ENCODE measurements around the gene MAST4.

MAST4 gene

GRCh38 chr5:66859526-66859925 is 263.3 kb downstream of the MAST4 start:
- no peak overlapping the region for H3K4me3 ChIP-seq (ENCODE audit: low read depth, low read length)
- no peak for DNase-seq (ENCODE audit: low read depth)

- no peak overlapping the region for H3K4me3 ChIP-seq (ENCODE audit: low read depth, low read length)
- DNase-seq (ENCODE audit: low read depth): no peak
Measured at GRCh38 chr5:66860199-66860975, 264.2 kb downstream of the MAST4 start.

GRCh38 chr5:66861402-66861801 is 265.2 kb downstream of the MAST4 start:
- no peak for DNase-seq (ENCODE audit: low read depth)
- H3K4me3 ChIP-seq (ENCODE audit: low read depth, low read length): no peak overlapping the region

- no peak overlapping the region for H3K4me3 ChIP-seq (ENCODE audit: low read depth, low read length)
Measured at GRCh38 chr5:66862020-66862419, 265.8 kb downstream of the MAST4 start.

GRCh38 chr5:66863243-66864170 is 267.3 kb downstream of the MAST4 start:
- H3K4me3 ChIP-seq (ENCODE audit: low read depth, low read length): no peak overlapping the region
- DNase-seq (ENCODE audit: low read depth): no peak

More at GRCh38 chr5:66862020-66862419, 265.8 kb downstream of the MAST4 start:
- DNase-seq (ENCODE audit: low read depth): no peak

GRCh38 chr5:66864240-66864884 is 268.2 kb downstream of the MAST4 start:
- H3K4me3 ChIP-seq (ENCODE audit: low read depth, low read length): no peak overlapping the region
- DNase-seq (ENCODE audit: low read depth): no peak

DNA sequence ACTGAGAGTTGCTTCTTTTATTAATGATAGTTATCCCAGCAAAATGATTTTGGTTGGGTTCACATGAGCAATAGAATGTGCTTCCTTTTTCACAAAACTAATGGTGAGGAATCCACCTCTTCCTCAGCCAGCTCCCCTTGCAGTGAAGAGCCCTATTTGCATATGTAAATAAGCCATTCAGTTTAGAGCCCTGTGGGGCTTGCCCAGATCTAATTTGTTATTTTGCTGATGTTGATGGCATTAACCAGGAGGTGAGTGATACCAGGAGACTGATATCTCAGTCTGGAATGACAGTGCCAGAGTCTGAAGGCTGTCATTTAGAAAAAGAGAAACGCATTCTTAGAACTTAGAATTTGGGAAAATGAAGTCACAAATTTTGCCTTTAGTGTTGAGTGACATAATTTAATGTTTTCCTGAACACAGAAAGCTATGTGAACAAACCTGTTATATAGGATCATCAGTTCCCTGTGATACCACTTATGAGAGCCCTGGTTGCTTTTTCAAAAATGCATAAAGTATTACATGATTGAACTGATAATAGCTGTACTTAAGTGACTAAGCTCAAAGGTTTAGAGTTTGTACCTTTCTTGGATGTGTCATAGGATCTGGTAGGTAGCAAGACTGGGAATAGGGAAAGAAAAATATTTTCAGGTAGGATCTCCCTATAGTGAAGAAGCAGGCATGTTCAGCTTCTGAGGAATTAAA is 271.6 kb downstream of the MAST4 start:
- H3K4me3 ChIP-seq (ENCODE audit: low read depth, low read length): no peak overlapping the region
- no peak for DNase-seq (ENCODE audit: low read depth)

GRCh38 chr5:66869347-66869746 is 273.2 kb downstream of the MAST4 start:
- H3K4me3 ChIP-seq (ENCODE audit: low read depth, low read length): no peak overlapping the region
- DNase-seq (ENCODE audit: low read depth): no peak

DNA sequence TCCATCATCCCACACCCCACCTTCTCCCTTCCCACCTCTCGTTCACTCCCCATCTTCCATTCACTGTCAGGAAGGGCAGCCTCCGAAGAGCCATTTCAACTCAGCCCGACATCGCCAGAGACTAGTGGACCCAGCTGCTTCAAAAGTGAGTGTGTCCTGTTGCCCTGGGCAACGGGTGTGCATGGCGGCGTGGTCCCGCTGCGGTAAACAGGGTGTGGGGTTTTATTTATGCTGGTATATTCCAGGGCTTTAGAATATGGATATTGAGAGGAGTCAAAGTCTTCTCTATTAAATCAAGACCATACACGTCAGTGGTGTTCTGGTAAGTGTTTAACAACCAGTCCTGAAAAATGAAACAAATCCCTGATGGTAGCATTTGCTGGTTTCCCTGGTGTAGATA is 274.5 kb downstream of the MAST4 start:
- no peak overlapping the region for H3K4me3 ChIP-seq (ENCODE audit: low read depth, low read length)
- no peak for DNase-seq (ENCODE audit: low read depth)

DNA sequence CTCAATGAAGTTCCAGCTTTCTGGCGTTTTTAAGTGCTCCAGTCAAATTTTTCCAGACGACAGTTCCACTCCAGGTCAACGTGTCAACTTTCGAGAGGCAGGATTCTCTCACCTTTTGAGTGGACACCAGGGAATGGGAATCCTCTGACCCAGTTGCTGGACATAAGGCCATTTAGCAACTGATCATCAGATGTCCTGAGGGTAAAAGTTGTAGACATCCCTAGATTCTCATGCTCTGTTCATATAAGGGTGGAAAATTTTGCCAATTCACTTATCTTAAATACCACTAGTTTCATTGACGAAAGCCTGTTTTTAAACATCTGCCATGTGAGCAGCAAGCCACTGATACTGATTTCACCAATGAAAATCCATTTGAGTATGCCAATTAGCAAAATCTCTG is 275.5 kb downstream of the MAST4 start:
- H3K4me3 ChIP-seq (ENCODE audit: low read depth, low read length): no peak overlapping the region
- no peak for DNase-seq (ENCODE audit: low read depth)

DNA sequence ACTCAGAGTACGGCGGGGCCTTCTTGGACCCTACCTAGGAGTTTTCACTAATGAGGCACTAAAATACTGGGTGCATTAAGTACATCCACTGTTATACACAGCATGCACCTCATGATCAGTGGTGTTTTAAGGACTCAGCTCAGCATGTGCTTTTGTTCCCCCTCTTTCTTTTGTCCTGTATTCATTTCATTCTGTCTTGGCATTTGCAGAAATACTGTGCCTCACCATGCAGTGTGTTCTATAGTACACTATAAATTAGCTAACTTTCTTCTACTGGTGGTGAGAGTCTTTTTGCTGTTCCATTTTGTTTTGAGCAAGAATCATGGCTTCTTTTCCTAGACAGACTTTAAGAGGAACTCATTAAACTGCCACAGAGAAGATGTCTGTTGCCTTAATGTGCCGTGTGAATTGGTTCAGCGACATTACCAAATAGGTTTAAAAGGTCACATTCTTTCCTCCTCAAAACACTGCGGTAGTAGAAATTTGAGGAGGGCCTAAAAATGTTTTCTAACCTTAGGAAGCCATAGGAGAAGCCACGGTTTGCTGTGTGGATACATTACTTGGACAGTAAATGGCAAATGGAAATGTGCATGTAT is 276.6 kb downstream of the MAST4 start:
- DNase-seq (ENCODE audit: low read depth): no peak
- no peak overlapping the region for H3K4me3 ChIP-seq (ENCODE audit: low read depth, low read length)

DNA sequence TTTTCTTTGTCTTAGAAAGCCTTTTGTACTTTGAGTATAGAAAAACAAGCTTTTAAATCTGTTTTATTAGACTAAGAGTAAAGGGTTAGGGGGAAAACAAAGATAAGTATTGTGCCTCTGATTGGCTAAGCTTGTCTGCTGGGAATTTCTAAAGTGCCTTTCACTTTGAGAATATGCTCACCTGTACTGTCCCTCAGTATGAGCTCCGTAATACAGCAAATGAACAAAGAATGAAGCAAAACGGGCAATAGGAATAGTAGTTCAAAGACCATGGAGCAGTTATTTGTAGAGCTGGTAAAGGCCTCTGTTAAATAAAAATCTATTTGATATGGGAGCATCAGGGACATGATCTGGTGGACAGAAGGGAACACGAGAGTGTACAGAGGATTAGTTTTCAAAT is 277.8 kb downstream of the MAST4 start:
- no peak for DNase-seq (ENCODE audit: low read depth)
- H3K4me3 ChIP-seq (ENCODE audit: low read depth, low read length): no peak overlapping the region

DNA sequence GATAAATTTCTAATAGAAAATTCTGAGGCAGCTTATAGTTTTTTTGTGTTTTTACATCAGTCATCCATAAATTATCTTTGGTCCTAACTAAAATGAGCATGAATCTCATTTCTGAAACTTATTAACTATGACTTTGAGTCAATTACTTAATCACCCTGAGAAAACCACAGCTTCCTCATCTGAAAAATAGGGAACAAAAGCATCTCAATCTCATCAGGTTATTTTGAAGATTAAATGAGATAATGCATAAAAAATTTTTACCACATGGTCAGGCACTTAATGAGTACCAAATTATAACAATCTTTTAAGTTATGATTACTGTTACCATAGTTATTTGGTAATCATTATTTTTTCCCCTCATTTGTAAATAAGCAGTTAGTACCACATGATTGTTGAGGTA is 279.1 kb downstream of the MAST4 start:
- H3K4me3 ChIP-seq (ENCODE audit: low read depth, low read length): no peak overlapping the region
- DNase-seq (ENCODE audit: low read depth): no peak

DNA sequence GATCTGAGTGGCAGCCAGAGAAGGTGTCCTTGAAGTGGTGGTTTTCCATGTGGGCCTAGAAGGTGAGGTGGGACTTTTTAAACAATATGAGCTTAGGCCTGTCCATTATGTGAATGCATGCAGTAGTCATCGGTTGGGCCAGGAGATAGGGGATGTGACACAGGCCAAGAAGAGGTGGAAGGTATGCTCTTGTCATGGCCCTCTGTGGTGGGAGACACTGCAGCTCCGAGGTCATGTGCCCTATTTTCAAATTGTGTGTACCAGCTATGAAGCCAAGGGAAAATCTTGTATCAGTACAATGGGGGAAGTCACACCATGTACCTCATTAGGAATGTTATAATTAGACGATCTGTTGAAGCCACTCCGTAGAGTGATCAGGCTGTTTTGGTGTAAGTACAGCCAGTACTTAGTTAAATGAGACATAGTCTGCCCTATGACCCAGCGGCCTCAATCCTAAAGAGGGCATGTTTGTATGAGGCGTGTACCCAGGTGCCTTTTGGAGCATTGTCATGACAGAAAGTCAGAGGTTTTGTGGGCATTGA is 280.1 kb downstream of the MAST4 start:
- no peak for DNase-seq (ENCODE audit: low read depth)
- no peak overlapping the region for H3K4me3 ChIP-seq (ENCODE audit: low read depth, low read length)

GRCh38 chr5:66877843-66878242 is 281.6 kb downstream of the MAST4 start:
- no peak for DNase-seq (ENCODE audit: low read depth)

GRCh38 chr5:66880401-66880800 is 284.2 kb downstream of the MAST4 start:
- no peak overlapping the region for H3K4me3 ChIP-seq (ENCODE audit: low read depth, low read length)
- DNase-seq (ENCODE audit: low read depth): no peak

More at GRCh38 chr5:66877843-66878242, 281.6 kb downstream of the MAST4 start:
- no peak overlapping the region for H3K4me3 ChIP-seq (ENCODE audit: low read depth, low read length)

- DNase-seq (ENCODE audit: low read depth): no peak
- H3K4me3 ChIP-seq (ENCODE audit: low read depth, low read length): no peak overlapping the region
Measured at GRCh38 chr5:66881480-66882161, 285.4 kb downstream of the MAST4 start.

- DNase-seq (ENCODE audit: low read depth): no peak
- H3K4me3 ChIP-seq (ENCODE audit: low read depth, low read length): no peak overlapping the region
Measured at GRCh38 chr5:66882606-66883227, 286.5 kb downstream of the MAST4 start.
